ENCODE data around the gene TOMM34.

DNA sequence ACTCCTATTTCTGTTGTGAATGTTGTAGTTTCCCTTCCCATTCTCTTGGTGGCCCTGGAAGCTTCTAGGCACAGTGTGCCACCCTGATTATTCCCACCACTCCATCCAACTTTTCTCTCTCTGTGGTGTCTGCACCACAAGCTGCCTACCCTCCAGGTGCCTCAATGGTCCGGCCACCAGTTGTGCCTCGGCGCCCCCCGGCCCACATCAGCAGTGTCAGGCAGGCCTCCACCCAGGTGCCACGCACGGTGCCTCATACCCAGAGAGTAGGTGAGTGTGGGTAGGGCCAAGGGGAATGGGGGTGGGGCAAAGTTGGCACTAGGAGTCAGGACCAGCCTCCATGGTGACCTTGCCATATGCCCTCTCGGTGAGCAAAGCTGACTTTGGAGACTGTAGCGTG, 27.3 kb downstream of the TOMM34 start:
- TF ChIP-seq POLR2A (IDR thresholded peaks at IDR 0.05; ENCODE audit: insufficient read depth in 1 of 2, low read depth in 2 of 2, low read length in 2 of 2) (no peak), CTCF (CRISPR knock-in tag; IDR thresholded peaks at IDR 0.05) (no peak), MBD4 (IDR thresholded peaks at IDR 0.05; ENCODE audit: borderline replicate concordance, low read length) (no peak), NFE2L2 (IDR thresholded peaks at IDR 0.05; ENCODE audit: low read length) (no peak), JUN (CRISPR knock-in tag; IDR thresholded peaks at IDR 0.05) (no peak), RXRA (CRISPR knock-in tag; IDR thresholded peaks at IDR 0.05) (no peak), JUND (CRISPR knock-in tag; IDR thresholded peaks at IDR 0.05) (no peak), SNRNP70 (IDR thresholded peaks at IDR 0.05; ENCODE audit: low read depth, low read length) (no peak), MLXIP (CRISPR knock-in tag; IDR thresholded peaks at IDR 0.05; ENCODE audit: borderline replicate concordance) (no peak), FOXM1 (CRISPR knock-in tag; IDR thresholded peaks at IDR 0.05) (no peak), MAX (IDR thresholded peaks at IDR 0.05) (no peak)
